Measurements from ENCODE around the gene NOVA2.
A peak's percentile ranks its signal among the peaks of the same experiment; 100 is the strongest.

The NOVA2 gene

DNA sequence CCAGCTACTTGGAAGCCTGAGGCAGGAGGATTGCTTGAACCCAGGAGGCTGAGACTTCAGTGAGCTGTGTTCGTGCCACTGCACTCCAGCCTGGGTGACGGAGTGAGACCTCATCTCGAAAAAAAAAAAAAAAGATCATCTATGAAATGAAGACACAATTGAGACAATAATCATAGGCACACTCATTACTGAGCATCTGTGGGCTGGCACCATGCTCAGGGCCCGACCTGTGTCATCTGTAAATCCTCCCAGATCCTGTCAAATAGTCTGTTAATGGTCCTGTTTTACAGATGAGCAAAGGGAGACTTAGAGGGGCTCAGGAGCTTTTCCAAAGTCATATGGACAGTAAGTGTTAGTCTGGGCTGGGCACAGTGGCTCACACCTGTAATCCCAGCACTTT lies 54.9 kb downstream of the NOVA2 start:
- Histone ChIP-seq H3K14ac (ENCODE audit: low read length) (no peak overlapping the region), H3K4me3 (ENCODE audit: low read depth, low read length) (no peak overlapping the region), H3K79me2 (ENCODE audit: control insufficient read depth, insufficient read depth, low read length, poor library complexity) (no peaks in the 10 kb centered on the region), H3K18ac (ENCODE audit: low read length) (no peak overlapping the region), H4K91ac (ENCODE audit: low read depth, low read length) (no peak overlapping the region), H3K27me3 (ENCODE audit: insufficient read depth, low read length) (no peaks in the 10 kb centered on the region), H3K27ac (ENCODE audit: low read depth, low read length) (no peak overlapping the region), H2BK12ac (ENCODE audit: low read length) (no peak overlapping the region), H3K79me1 (ENCODE audit: low read length) (no peaks in the 10 kb centered on the region), H2AFZ (ENCODE audit: insufficient read depth, low read length, poor library complexity) (no peak overlapping the region), H3K36me3 (ENCODE audit: control insufficient read depth in 1 of 2, insufficient read depth in 2 of 2, low read length in 2 of 2) (no peaks in the 10 kb centered on the region), H4K8ac (ENCODE audit: low read depth, low read length) (no peak overlapping the region), H4K12ac (ENCODE audit: low read depth, low read length) (no peak overlapping the region), H3K9me3 (ENCODE audit: insufficient read depth, low read depth, low read length) (no peaks in the 10 kb centered on the region), H3K9ac (ENCODE audit: low read length) (no peak overlapping the region), H3K23ac (ENCODE audit: low read length) (no peak overlapping the region), H3K4ac (ENCODE audit: low read depth, low read length) (no peak overlapping the region), H3K4me2 (ENCODE audit: low read length) (no peak overlapping the region), H2BK5ac (ENCODE audit: low read depth, low read length, poor library complexity) (no peak overlapping the region), H2BK120ac (ENCODE audit: insufficient read depth, low read length, poor library complexity) (no peak overlapping the region), H3K4me1 (ENCODE audit: control insufficient read depth in 1 of 2, insufficient read depth in 2 of 2, low read length in 2 of 2) (no peaks in the 10 kb centered on the region), H2AK5ac (ENCODE audit: low read length) (no peak overlapping the region)
- no CpG with 5 or more reads among the region's 4 CpGs for WGBS (ENCODE audit: extremely low coverage, insufficient coverage, insufficient read length)
- DNase-seq = no peak

DNA sequence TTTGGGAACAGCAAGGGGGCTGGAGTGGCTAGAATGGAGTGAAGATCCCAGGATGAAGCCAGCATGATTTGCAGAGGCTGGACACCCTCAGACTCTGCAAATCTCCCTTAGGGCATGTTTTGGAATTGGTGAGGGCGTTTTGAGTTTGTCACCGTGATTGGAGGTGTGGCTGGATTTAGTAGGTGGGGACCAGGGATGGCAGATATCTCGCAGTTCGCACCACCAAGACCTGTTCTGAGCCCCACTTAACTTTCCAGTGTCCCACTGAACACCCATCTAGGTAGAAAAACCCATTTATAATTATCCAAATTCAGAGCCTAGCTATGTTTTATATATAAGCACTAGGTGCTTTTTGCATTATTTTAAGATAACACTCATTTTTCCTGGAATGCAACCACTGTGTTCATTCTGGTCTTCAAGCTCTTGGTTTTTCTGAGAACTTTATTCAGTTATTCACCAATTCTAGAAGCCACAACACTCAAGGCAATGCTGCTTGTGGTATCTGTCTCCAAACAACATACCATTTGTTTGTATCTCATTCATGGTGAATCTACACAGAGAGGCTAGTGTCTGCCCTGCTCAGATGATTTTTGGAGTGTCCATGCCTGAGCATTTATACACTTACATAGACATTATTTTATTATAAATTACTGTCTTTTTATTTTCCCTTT lies 56.1 kb downstream of the NOVA2 start:
- Histone ChIP-seq H2BK120ac (ENCODE audit: insufficient read depth, low read length, poor library complexity) (no peak overlapping the region), H3K4me1 (ENCODE audit: control insufficient read depth in 1 of 2, insufficient read depth in 2 of 2, low read length in 2 of 2) (no peaks in the 10 kb centered on the region), H3K9ac (ENCODE audit: low read length) (no peak overlapping the region), H2AFZ (ENCODE audit: insufficient read depth, low read length, poor library complexity) (no peak overlapping the region), H3K23ac (ENCODE audit: low read length) (no peak overlapping the region), H3K79me2 (ENCODE audit: control insufficient read depth, insufficient read depth, low read length, poor library complexity) (no peaks in the 10 kb centered on the region), H3K4ac (ENCODE audit: low read depth, low read length) (no peak overlapping the region), H4K91ac (ENCODE audit: low read depth, low read length) (no peak overlapping the region), H3K9me3 (ENCODE audit: insufficient read depth, low read depth, low read length) (no peaks in the 10 kb centered on the region), H2AK5ac (ENCODE audit: low read length) (no peak overlapping the region), H3K79me1 (ENCODE audit: low read length) (no peaks in the 10 kb centered on the region), H3K27ac (ENCODE audit: low read depth, low read length) (no peak overlapping the region), H4K8ac (ENCODE audit: low read depth, low read length) (no peak overlapping the region), H3K14ac (ENCODE audit: low read length) (no peak overlapping the region), H2BK12ac (ENCODE audit: low read length) (no peak overlapping the region), H3K4me2 (ENCODE audit: low read length) (no peak overlapping the region), H2BK5ac (ENCODE audit: low read depth, low read length, poor library complexity) (no peak overlapping the region), H3K18ac (ENCODE audit: low read length) (no peak overlapping the region), H3K36me3 (ENCODE audit: control insufficient read depth in 1 of 2, insufficient read depth in 2 of 2, low read length in 2 of 2) (no peaks in the 10 kb centered on the region), H4K12ac (ENCODE audit: low read depth, low read length) (no peak overlapping the region), H3K4me3 (ENCODE audit: low read depth, low read length) (no peak overlapping the region), H3K27me3 (ENCODE audit: insufficient read depth, low read length) (no peaks in the 10 kb centered on the region)
- WGBS (ENCODE audit: extremely low coverage, insufficient coverage, insufficient read length) = no CpG with 5 or more reads among the region's 4 CpGs
- DNase-seq = peak in 1 of 2 donors; percentile 51

DNA sequence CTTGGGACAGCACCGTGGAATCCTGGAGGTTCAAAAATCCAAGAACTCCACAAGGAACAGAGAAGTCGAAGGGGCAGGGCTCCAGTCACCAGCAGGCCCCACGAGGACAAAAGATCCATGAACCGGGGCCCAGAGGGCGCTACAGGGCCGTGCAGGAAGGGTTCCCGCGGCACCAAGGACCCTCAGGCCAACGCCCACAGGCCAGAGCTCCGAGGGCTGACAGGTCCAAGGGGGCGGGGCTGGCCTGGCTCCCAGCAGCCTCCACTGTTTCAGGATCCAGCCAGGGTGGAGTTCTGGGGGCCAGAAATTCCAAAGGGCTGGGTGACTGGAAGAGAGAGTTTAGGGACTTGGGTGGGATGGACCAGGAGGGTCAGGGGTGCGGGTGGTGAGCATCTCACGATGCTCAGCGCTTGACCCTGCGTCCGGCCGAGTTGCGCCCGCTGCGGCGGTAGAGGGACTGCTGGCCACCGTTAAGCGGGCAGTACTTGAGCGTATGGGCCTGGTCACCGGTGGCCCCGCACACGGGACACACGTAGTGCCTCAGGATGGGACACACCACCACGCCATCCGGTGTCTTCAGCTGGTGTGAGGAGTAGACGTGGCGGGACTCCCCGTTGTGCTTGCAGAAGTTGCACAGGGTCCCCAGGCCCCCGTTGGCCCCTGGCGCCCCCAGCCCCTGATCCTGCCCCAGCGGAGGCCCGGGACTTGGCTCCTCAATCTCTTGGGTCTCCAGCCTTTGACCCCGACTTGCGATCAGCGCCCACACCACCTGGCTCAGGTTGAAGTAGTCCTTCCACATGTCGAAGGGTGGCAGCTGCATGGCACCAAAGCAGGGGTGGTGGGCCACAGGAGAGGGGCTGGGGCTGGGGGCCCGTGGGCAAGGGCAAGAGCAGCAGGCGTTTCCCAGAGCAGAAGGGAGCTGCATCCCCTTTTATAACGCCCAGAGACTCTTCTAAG lies 59.5 kb downstream of the NOVA2 start, which contains the start of gene NANOS2:
Gene NANOS2 (minus strand): TSS at position 905 of the 957 bp plus-strand sequence. CDS start 85 bp downstream, at position 820.
- H4K8ac ChIP-seq (ENCODE audit: low read depth, low read length) = no peak within 1 kb of the TSS
- no peak within 1 kb of the TSS for H4K91ac ChIP-seq (ENCODE audit: low read depth, low read length)
- no peaks in the 10 kb centered on the region for H3K79me1 ChIP-seq (ENCODE audit: low read length)
- no peak within 1 kb of the TSS for H3K4ac ChIP-seq (ENCODE audit: low read depth, low read length)
- H3K9ac ChIP-seq (ENCODE audit: low read length) = no peak within 1 kb of the TSS
- H3K4me2 ChIP-seq (ENCODE audit: low read length) = no peak within 1 kb of the TSS
- peak; percentile 27 to 63 for DNase-seq
- no peak within 1 kb of the TSS for H3K23ac ChIP-seq (ENCODE audit: low read length)
- no peaks in the 10 kb centered on the region for H3K27me3 ChIP-seq (ENCODE audit: insufficient read depth, low read length)
- no CpG with 5 or more reads among the region's 44 CpGs for WGBS (ENCODE audit: extremely low coverage, insufficient coverage, insufficient read length)
- H3K9me3 ChIP-seq (ENCODE audit: insufficient read depth, low read depth, low read length) = no peaks in the 10 kb centered on the region
- H2BK5ac ChIP-seq (ENCODE audit: low read depth, low read length, poor library complexity) = no peak within 1 kb of the TSS
- no peaks in the 10 kb centered on the region for H3K36me3 ChIP-seq (ENCODE audit: control insufficient read depth in 1 of 2, insufficient read depth in 2 of 2, low read length in 2 of 2)
- no peak within 1 kb of the TSS for H4K12ac ChIP-seq (ENCODE audit: low read depth, low read length)
- no peaks in the 10 kb centered on the region for H3K79me2 ChIP-seq (ENCODE audit: control insufficient read depth, insufficient read depth, low read length, poor library complexity)
- no peak within 1 kb of the TSS for H2BK12ac ChIP-seq (ENCODE audit: low read length)
- H3K14ac ChIP-seq (ENCODE audit: low read length) = no peak within 1 kb of the TSS
- H3K4me1 ChIP-seq (ENCODE audit: control insufficient read depth in 1 of 2, insufficient read depth in 2 of 2, low read length in 2 of 2) = no peaks in the 10 kb centered on the region
- no peak within 1 kb of the TSS for H3K18ac ChIP-seq (ENCODE audit: low read length)
- no peak within 1 kb of the TSS for H3K27ac ChIP-seq (ENCODE audit: low read depth, low read length)
- H2BK120ac ChIP-seq (ENCODE audit: insufficient read depth, low read length, poor library complexity) = no peak within 1 kb of the TSS
- H3K4me3 ChIP-seq (ENCODE audit: low read depth, low read length) = no peak within 1 kb of the TSS
- no peak within 1 kb of the TSS for H2AFZ ChIP-seq (ENCODE audit: insufficient read depth, low read length, poor library complexity)
- H2AK5ac ChIP-seq (ENCODE audit: low read length) = no peak within 1 kb of the TSS

DNA sequence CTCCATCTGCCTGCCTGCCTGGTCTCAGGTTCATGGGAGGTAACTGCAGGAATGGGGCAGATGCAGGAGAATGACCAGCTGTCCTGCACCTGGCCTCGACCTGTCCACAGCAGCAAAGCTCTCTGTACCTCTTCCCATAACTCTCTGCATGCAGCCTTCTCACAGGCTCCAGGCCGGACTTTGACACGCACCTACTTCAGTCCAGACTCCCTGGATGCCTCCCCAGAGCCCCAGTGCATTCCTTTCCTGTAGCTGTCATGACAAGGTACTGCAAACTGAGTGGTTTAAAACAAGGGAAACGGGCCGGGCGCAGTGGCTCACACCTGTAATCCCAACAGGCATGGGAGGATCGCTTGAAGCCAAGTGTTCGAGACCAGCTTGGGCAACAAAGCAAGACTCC lies 62.4 kb downstream of the NOVA2 start:
- Histone ChIP-seq H2BK5ac (ENCODE audit: low read depth, low read length, poor library complexity) (no peak overlapping the region), H3K9ac (ENCODE audit: low read length) (no peak overlapping the region), H3K4me1 (ENCODE audit: control insufficient read depth in 1 of 2, insufficient read depth in 2 of 2, low read length in 2 of 2) (no peaks in the 10 kb centered on the region), H3K27me3 (ENCODE audit: insufficient read depth, low read length) (no peaks in the 10 kb centered on the region), H3K14ac (ENCODE audit: low read length) (no peak overlapping the region), H4K12ac (ENCODE audit: low read depth, low read length) (no peak overlapping the region), H2AK5ac (ENCODE audit: low read length) (no peak overlapping the region), H2BK12ac (ENCODE audit: low read length) (no peak overlapping the region), H3K79me2 (ENCODE audit: control insufficient read depth, insufficient read depth, low read length, poor library complexity) (no peaks in the 10 kb centered on the region), H2AFZ (ENCODE audit: insufficient read depth, low read length, poor library complexity) (no peak overlapping the region), H3K27ac (ENCODE audit: low read depth, low read length) (no peak overlapping the region), H3K4ac (ENCODE audit: low read depth, low read length) (no peak overlapping the region), H3K9me3 (ENCODE audit: insufficient read depth, low read depth, low read length) (no peaks in the 10 kb centered on the region), H3K4me3 (ENCODE audit: low read depth, low read length) (no peak overlapping the region), H3K4me2 (ENCODE audit: low read length) (no peak overlapping the region), H3K18ac (ENCODE audit: low read length) (no peak overlapping the region), H4K91ac (ENCODE audit: low read depth, low read length) (no peak overlapping the region), H3K79me1 (ENCODE audit: low read length) (no peaks in the 10 kb centered on the region), H2BK120ac (ENCODE audit: insufficient read depth, low read length, poor library complexity) (no peak overlapping the region), H4K8ac (ENCODE audit: low read depth, low read length) (no peak overlapping the region), H3K23ac (ENCODE audit: low read length) (no peak overlapping the region), H3K36me3 (ENCODE audit: control insufficient read depth in 1 of 2, insufficient read depth in 2 of 2, low read length in 2 of 2) (no peaks in the 10 kb centered on the region)
- DNase-seq = no peak
- no CpG with 5 or more reads among the region's 8 CpGs for WGBS (ENCODE audit: extremely low coverage, insufficient coverage, insufficient read length)
